HG03460 (cell line): ENCODE results near the gene ARAP2.
A peak's percentile ranks its signal among the peaks of the same experiment; 100 is the strongest.

Experiments used
- ATAC-seq: cut with Tn5 transposase; IDR thresholded peaks from one replicate; pipeline ENCODE4 v1.9.1; 2021; ENCODE audit not compliant: unreplicated experiment

The ARAP2 gene

GRCh38 chr4:36137336-36137735 is 107.0 kb downstream of the ARAP2 start:
- ATAC-seq = no peak

DNA sequence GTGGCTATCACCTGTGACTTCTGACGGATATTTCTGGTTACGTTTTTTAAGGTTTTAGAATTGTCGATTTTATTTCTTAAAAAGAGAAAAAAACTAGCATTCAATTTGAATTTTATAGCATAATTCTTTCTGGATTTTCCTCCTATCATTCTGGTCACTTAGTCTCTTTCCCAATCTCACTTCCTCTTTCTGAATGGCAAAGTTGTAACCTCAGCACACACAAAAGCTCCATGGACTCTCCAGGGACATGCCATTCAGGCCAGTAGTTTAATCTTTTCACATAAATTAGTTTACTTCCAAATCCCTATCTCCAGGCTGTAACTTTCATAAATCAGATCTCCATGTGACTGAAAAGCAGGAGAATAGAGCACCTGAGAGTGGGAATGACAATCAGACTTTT is 110.7 kb downstream of the ARAP2 start:
- ATAC-seq = no peak

GRCh38 chr4:36133086-36133485 is 111.2 kb downstream of the ARAP2 start:
- ATAC-seq = no peak

- ATAC-seq = no peak
These were observed 113.7 kb downstream of the ARAP2 start for GRCh38 chr4:36130641-36131040.

GRCh38 chr4:36128689-36129088 is 115.6 kb downstream of the ARAP2 start:
- ATAC-seq = no peak

- no peak for ATAC-seq
These were observed 120.4 kb downstream of the ARAP2 start for GRCh38 chr4:36123906-36124305.

- ATAC-seq = no peak
These were observed 129.0 kb downstream of the ARAP2 start for GRCh38 chr4:36115312-36115711.

DNA sequence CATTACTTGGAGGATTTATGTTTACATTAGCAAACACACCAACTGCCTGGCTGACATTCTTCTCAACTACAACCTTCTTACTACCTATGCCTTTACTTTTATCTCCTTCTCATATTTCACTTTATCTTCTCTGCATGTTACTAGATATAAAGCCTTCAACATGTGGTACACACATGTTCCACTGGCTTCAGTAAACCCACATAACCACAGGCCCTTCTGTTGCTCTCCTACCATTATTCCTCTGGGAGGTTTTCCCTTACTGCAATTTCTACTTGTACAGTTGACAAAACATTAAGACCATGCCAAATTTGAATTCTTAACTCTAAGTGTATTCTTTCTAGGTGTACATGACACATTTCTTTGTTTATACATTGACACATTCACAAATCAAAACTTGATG is 133.1 kb downstream of the ARAP2 start:
- no peak for ATAC-seq

DNA sequence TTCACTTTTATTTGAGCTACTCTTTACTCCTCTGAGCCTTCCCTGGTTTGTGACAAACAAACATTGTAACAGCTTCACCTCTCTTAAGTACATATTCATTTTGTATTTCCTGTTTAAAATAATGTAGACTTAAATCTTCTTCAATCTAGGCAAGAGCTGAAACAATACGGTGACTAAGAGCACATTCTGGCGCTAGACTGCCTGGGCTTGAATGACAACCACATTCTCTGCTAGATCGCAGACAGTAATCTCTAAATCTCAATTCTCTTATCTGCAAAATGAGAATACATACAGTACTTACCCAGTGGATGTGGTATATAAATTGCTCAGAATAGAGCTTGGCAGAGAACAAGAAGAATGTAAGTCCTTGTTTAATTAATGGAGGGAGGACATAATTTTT is 144.8 kb downstream of the ARAP2 start:
- no peak for ATAC-seq

- no peak for ATAC-seq
These were observed 149.3 kb downstream of the ARAP2 start for GRCh38 chr4:36094995-36095394.

DNA sequence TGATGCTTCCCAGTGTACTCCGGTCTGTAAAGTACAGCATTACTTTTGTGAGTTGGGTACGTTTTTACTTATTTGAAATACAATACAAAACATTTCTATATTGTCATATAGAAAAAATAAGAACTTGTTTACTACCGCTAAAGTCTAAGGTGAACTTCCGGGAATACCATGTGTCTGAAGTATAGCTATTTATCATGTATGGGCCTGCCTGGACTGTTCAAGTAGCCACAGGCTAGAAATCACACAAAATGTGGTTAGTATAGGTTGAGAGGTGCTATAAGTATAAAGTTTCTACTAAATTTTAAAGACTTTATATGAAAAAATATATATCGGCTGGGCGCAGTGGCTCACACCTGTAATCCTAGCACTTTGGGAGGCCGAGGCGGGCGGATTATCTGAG is 152.3 kb downstream of the ARAP2 start:
- ATAC-seq = no peak

- ATAC-seq = no peak
These were observed 155.8 kb downstream of the ARAP2 start for GRCh38 chr4:36088542-36088941.

DNA sequence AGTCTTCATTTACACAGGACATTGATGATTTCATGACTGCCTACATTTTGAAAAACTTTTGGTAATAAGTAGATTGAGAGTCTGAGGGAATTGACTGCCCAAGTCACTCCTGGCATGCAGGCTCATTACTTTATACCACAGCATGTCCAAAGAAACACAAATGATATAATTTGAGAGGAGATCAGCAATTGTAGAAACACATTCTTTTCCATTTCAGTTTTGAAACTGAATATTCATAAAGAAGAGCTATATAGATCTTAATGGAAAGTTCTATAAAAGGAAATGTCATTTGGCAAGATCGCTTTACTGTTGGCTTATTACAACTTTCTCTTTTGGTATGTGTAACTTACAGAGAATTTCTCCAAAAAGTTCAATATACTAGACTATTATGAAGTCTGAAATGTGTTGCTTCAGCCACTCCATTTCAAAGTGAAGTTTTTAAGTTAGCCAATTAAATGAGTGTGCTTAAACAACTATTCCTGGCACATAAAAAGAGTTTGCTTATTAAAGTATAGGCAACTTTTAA is 158.0 kb downstream of the ARAP2 start:
- ATAC-seq = no peak

DNA sequence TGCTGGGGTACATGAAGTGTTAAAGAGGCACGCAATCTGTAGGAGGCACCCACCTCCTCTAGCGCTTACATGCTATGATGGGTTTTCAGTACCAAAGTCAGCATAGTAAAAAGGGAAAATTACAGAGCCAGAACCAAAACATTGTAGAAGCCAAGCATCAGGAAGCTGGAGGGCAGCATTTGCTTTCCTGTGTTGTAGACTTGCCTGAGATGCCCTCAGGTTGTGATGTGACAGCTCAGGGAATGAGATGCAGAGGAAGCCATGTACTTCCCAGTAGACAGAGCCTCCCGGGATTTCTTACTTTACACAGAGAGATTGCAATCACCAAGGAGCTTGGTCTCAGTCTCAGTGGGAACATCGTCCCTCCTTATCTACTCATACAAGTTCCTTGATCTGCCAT is 161.5 kb downstream of the ARAP2 start:
- no peak for ATAC-seq

GRCh38 chr4:36081185-36081584 is 163.1 kb downstream of the ARAP2 start:
- ATAC-seq = peak; percentile 96

- no peak for ATAC-seq
These were observed 164.6 kb downstream of the ARAP2 start for GRCh38 chr4:36079666-36080065.

- no peak for ATAC-seq
These were observed 166.0 kb downstream of the ARAP2 start for GRCh38 chr4:36078319-36078718.

DNA sequence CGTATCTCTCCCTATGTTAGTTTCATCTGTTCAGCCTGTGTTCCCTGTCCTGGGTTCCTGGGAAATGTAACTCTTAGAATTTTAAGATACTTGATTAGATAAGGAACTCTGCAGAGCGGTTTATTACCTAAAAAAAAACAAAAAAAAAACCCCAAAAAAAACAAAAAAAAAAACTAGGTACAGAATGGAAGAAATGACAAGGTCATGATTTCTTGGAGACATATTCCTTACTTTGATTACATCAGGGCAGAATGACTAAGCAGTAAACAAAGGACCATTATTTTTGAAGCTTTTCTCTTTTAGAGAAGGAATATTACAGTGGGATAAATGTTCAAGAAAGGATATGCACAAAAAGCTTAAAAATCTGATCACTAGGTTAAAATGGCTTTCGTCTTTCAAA is 171.8 kb downstream of the ARAP2 start:
- ATAC-seq = no peak

DNA sequence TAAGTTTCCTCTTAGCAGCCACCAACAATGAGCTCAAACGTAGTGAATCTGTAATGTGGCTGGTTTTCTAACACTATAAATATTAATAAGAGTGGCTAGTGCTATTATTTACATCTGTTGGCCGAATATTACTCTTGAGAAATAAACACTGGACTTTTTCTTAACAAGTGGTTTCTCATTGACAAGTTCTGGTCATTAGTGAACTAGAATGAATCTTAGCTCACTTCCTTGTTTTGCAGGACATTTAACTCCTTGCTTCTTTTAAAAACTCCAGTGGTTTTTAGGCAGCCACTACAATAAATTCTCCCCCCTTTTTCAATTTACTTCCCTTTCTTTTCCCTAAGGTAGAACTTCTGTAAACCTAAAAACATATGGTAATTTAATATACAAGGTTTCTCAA is 177.2 kb downstream of the ARAP2 start:
- ATAC-seq = no peak

GRCh38 chr4:36065274-36065871 is 178.9 kb downstream of the ARAP2 start:
- ATAC-seq = no peak

- ATAC-seq = no peak
These were observed 180.2 kb downstream of the ARAP2 start for GRCh38 chr4:36064117-36064516.

GRCh38 chr4:36056136-36056535 is 188.2 kb downstream of the ARAP2 start:
- no peak for ATAC-seq

- ATAC-seq = no peak
These were observed 189.5 kb downstream of the ARAP2 start for GRCh38 chr4:36054694-36055422.
